ENCODE measurements around the gene ALG12.

DNA sequence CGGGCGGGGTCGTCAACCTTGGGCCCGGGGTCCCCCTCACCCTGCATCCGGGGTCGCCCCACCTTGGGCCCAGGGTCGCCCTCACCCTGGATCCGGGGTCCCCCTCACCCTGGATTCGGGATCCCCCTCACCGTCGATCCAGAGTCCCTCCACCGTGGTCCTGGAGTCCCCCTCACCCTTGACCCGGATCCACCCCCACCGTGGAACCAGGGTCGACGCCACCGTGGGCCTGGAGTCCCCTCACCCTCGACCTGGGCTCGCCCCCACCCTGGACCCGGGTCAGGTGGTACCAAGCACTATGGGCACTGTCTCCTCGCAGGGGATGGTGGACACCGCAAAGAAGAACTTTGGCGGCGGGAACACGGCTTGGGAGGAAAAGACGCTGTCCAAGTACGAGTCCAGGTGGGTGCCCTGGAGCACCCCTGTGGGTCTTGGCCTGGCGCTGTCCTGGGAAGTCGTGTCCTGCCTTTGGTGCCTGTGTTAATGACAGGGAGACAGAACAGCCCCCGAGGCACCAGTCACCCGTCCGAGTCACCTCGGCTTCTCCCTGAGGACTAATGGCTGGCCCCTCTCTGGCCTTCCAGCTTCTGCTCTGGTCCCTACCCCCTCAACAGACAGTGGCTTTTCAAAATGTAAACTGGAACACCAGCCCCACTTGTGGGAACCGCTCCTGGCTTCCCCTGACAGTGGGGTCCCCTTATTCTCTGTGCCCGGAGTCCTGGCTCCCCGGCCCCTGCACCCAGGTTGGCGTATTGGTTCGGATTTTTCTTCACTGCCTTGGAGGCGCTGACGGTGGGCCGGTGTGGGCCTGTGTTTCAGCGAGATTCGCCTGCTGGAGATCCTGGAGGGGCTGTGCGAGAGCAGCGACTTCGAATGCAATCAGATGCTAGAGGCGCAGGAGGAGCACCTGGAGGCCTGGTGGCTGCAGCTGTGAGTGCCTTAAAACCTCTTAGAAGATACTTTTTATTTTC, 958 bp upstream of the ALG12 start:
- TF ChIP-seq MXI1 (IDR thresholded peaks at IDR 0.05; ENCODE audit: borderline replicate concordance, low read depth, low read length), result no peak
- TF ChIP-seq POLR2A (IDR thresholded peaks at IDR 0.05; ENCODE audit: low read depth, low read length), result no peak
- TF ChIP-seq, protein P1, sequence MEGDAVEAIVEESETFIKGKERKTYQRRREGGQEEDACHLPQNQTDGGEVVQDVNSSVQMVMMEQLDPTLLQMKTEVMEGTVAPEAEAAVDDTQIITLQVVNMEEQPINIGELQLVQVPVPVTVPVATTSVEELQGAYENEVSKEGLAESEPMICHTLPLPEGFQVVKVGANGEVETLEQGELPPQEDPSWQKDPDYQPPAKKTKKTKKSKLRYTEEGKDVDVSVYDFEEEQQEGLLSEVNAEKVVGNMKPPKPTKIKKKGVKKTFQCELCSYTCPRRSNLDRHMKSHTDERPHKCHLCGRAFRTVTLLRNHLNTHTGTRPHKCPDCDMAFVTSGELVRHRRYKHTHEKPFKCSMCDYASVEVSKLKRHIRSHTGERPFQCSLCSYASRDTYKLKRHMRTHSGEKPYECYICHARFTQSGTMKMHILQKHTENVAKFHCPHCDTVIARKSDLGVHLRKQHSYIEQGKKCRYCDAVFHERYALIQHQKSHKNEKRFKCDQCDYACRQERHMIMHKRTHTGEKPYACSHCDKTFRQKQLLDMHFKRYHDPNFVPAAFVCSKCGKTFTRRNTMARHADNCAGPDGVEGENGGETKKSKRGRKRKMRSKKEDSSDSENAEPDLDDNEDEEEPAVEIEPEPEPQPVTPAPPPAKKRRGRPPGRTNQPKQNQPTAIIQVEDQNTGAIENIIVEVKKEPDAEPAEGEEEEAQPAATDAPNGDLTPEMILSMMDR (conservative IDR thresholded peaks at IDR 0.05; ENCODE audit: low read depth, low read length), result no peak
- TF ChIP-seq CEBPB (IDR thresholded peaks at IDR 0.05; ENCODE audit: low read depth, low read length), result no peak
- TF ChIP-seq, protein P2, sequence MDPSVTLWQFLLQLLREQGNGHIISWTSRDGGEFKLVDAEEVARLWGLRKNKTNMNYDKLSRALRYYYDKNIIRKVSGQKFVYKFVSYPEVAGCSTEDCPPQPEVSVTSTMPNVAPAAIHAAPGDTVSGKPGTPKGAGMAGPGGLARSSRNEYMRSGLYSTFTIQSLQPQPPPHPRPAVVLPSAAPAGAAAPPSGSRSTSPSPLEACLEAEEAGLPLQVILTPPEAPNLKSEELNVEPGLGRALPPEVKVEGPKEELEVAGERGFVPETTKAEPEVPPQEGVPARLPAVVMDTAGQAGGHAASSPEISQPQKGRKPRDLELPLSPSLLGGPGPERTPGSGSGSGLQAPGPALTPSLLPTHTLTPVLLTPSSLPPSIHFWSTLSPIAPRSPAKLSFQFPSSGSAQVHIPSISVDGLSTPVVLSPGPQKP (IDR thresholded peaks at IDR 0.05; ENCODE audit: borderline replicate concordance, low read depth, low read length), result no peak

Data from IMR-90 (cell line).